Endothelial cell of umbilical vein (primary cell): ENCODE data around the gene RAD1. TPM values are rescaled to one million over a fixed set of nuclear protein-coding genes. Genes with fewer than 3 reads are reported as not detected.

ENCODE experiments used
- BruUV-seq: library from RNA; stranded (reverse); fragments of 400-500 nt; replicated peaks from 2 replicates; lab custom pipeline; 2021; lab: Mats Ljungman, UMichigan
- CTCF ChIA-PET: fragments of 300-600, 350-600 bp; sonication (Branson Sonifier 250); formaldehyde crosslinking; loops from one replicate; lab custom pipeline; 2021; ENCODE audit warnings: antibody characterized with exemption, inconsistent platforms; lab: Charles Lee
- POLR2A ChIA-PET: fragments of 300-600, 350-600 bp; sonication (Branson Sonifier 250); formaldehyde crosslinking; loops from one replicate; lab custom pipeline; 2021; ENCODE audit warnings: antibody characterized with exemption, inconsistent platforms; lab: Charles Lee
- DNase-seq: peaks from one replicate; pipeline ENCODE4 v3.0.0-alpha.2; 2011; ENCODE audit warnings: low read depth, low spot score
- FAIRE-seq: peaks from 2 replicates; lab custom pipeline; 2011; peaks lifted over from hg19 to GRCh38; lab: Jason Lieb, UNC
- H2AFZ ChIP-seq: 2 replicates; pipeline ENCODE4 v1.6.0; 2012; ENCODE audit warnings: low read depth, low read length, control low read depth, inconsistent platforms
- H3K27ac ChIP-seq: 2 replicates; pipeline ENCODE4 v1.5.1; 2011; ENCODE audit warnings: low read depth, mild to moderate bottlenecking, control low read depth, low read length, moderate library complexity; ENCODE audit not compliant: insufficient read depth
- H3K27me3 ChIP-seq, 2 experiments: 2 replicates each; pipeline versions ENCODE4 v1.6.0 to v1.6.1; 2011; ENCODE audit warnings: low read length in 2 of 2, mixed read lengths in 1 of 2; ENCODE audit not compliant: control insufficient read depth in 2 of 2, insufficient read depth in 2 of 2
- H3K36me3 ChIP-seq, 2 experiments: 2 replicates in 1 of 2; 3 replicates in 1 of 2; pipeline ENCODE4 v1.5.1; 2011; ENCODE audit warnings: low read length in 2 of 2, mild to moderate bottlenecking in 1 of 2, moderate library complexity in 1 of 2; ENCODE audit not compliant: control insufficient read depth in 2 of 2, insufficient read depth in 2 of 2; ENCODE audit errors: extremely low read depth in 1 of 2
- H3K4me1 ChIP-seq: 3 replicates; pipeline ENCODE4 v1.5.1; 2011; ENCODE audit warnings: mild to moderate bottlenecking, low read length; ENCODE audit not compliant: control insufficient read depth, insufficient read depth; ENCODE audit errors: extremely low read depth
- H3K4me2 ChIP-seq: 2 replicates; pipeline ENCODE4 v1.6.1; 2011; ENCODE audit warnings: low read length, control low read depth, mixed read lengths; ENCODE audit not compliant: insufficient read depth
- H3K4me3 ChIP-seq, 3 experiments: fragments of 200-600 bp in 1 of 3; sonication (generic), shearing (Covaris generic) in 1 of 3; replicated peaks in 1 of 3; 2 replicates each; pipeline ENCODE4 v1.5.1; 2011 to 2016; ENCODE audit warnings: control low read depth in 3 of 3, low read length in 3 of 3, mild to moderate bottlenecking in 2 of 3, inconsistent platforms in 1 of 3, low read depth in 1 of 3, moderate library complexity in 1 of 3; ENCODE audit not compliant: insufficient read depth in 1 of 3
- H3K79me2 ChIP-seq: 2 replicates; pipeline ENCODE4 v1.6.0; 2012; ENCODE audit warnings: low read length, inconsistent platforms; ENCODE audit not compliant: control insufficient read depth, insufficient read depth
- H3K9ac ChIP-seq: replicated peaks from 2 replicates; pipeline ENCODE3; 2011; ENCODE audit warnings: low read length, control low read depth; ENCODE audit not compliant: insufficient read depth; ENCODE audit errors: extremely low read depth
- H3K9me1 ChIP-seq: replicated peaks from 3 replicates; pipeline ENCODE4 v1.6.0; 2011; ENCODE audit warnings: mild to moderate bottlenecking, low read length; ENCODE audit not compliant: control insufficient read depth, insufficient read depth; ENCODE audit errors: extremely low read depth
- H3K9me3 ChIP-seq: replicated peaks from 2 replicates; pipeline ENCODE4 v1.5.1; 2012; ENCODE audit warnings: low read length, inconsistent platforms; ENCODE audit not compliant: control insufficient read depth, insufficient read depth
- H4K20me1 ChIP-seq: replicated peaks from 2 replicates; pipeline ENCODE3; 2011; ENCODE audit warnings: mild to moderate bottlenecking, low read length; ENCODE audit not compliant: control insufficient read depth, insufficient read depth; ENCODE audit errors: extremely low read depth
- EZH2 ChIP-seq: IDR thresholded peaks from 2 replicates; pipeline ENCODE4 v1.6.1; 2012; ENCODE audit warnings: borderline replicate concordance, low read depth, mild to moderate bottlenecking, moderate library complexity, low read length, inconsistent platforms; ENCODE audit not compliant: severe bottlenecking
- FOS ChIP-seq: IDR thresholded peaks from 2 replicates; pipeline ENCODE4 v1.6.1; 2011; ENCODE audit warnings: mild to moderate bottlenecking, low read length, moderate library complexity, borderline replicate concordance; ENCODE audit not compliant: insufficient read depth
- GATA2 ChIP-seq: IDR thresholded peaks from 2 replicates; pipeline ENCODE4 v1.7.0; 2011; ENCODE audit warnings: low read depth, mild to moderate bottlenecking, moderate library complexity, mixed read lengths, low read length; ENCODE audit not compliant: insufficient read length, insufficient read depth
- JUN ChIP-seq: IDR thresholded peaks from 2 replicates; pipeline ENCODE4 v1.6.1; 2011; ENCODE audit warnings: borderline replicate concordance, low read depth; ENCODE audit not compliant: insufficient read length, insufficient read depth
- MYC ChIP-seq: IDR thresholded peaks from one replicate; pipeline ENCODE4 v1.6.1; 2011; ENCODE audit warnings: mild to moderate bottlenecking, low read depth, low read length
- POLR2A ChIP-seq: IDR thresholded peaks from 2 replicates; pipeline ENCODE4 v1.6.1; 2012; ENCODE audit warnings: low read depth, mild to moderate bottlenecking, control low read depth, low read length
- POLR2AphosphoS5 ChIP-seq: IDR thresholded peaks from 2 replicates; pipeline ENCODE4 v1.6.1; 2012; ENCODE audit warnings: low read depth, mild to moderate bottlenecking, control low read depth, low read length, moderate library complexity; ENCODE audit not compliant: insufficient read depth
- dilution Hi-C: fragments of 300-500 bp; cut with MboI; formaldehyde crosslinking; loops from one replicate; pipeline ENCODE4 v1.15.0; 2019; ENCODE audit warnings: low sequenced_read_pairs; ENCODE audit not compliant: extremely low pct_ligation_motif_present
- intact Hi-C: fragments of 100-400 bp; cut with micrococcal nuclease; formaldehyde crosslinking; loops from one replicate; pipeline ENCODE4 v1.10.0; 2022
- polyA plus RNA-seq, 4 experiments: library from polyadenylated mRNA; depleted of rRNA in 3 of 4; stranded (reverse) in 3 of 4; unstranded in 1 of 4; fragments of >200 nt; gene quantifications; 2 replicates each; pipeline versions ENCODE4 v1.2.1 to v1.2.3, GENCODE V29; 2011 to 2012; ENCODE audit warnings: missing spikeins in 1 of 4
- total RNA-seq: library from RNA; stranded (reverse); gene quantifications from 2 replicates; pipeline ENCODE4 v1.2.3, GENCODE V29; 2021
- TF ChIP-seq, protein P1 (sequence below): IDR thresholded peaks from 2 replicates; pipeline ENCODE4 v1.6.1; 2011; ENCODE audit not compliant: insufficient read depth, insufficient read length
- TF ChIP-seq, protein P2 (sequence below), 2 donors: IDR thresholded peaks; 1 replicate in 1 of 2; 2 replicates in 1 of 2; pipeline ENCODE4 v1.5.1; 2011; ENCODE audit warnings: low read length in 2 of 2, mild to moderate bottlenecking in 2 of 2, moderate library complexity in 2 of 2, control low read depth in 1 of 2, inconsistent platforms in 1 of 2, low read depth in 1 of 2; ENCODE audit not compliant: insufficient read depth in 1 of 2; ENCODE audit errors: extremely low read depth in 1 of 2

Gene RAD1
- total and polyA plus RNA-seq, 2 donors (not counting 3 experiments of a cell fraction or from before 2014, with no cell fraction given), result 10.7 to 22.2 TPM

DNA sequence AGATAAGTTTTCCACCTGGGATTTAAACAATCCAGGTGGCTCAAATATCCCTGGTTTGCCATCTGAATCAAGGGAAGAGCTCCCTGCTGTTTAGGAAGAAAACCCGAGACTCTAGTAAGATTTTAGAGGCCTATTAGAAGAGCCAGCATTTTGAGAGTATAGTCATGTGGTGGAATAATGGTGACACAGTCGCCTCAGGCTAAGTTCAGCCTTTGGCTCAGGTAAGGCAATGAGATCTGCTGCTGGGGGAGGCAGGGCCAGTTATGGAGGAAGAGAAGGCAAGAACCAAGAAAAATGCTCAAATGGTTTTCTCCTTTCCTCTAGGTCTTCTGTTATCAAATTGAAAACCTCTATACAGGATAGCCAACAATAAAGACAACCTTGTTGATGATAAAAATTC lies 16.2 kb downstream of the RAD1 start:
- Histone ChIP-seq H3K4me3 (no peak overlapping the region), H3K36me3 (no peaks in the 10 kb centered on the region), H3K27ac (no peak overlapping the region), H4K20me1 (no peaks in the 10 kb centered on the region), H2AFZ (no peak overlapping the region), H3K27me3 (no peaks in the 10 kb centered on the region), H3K79me2 (no peaks in the 10 kb centered on the region), H3K9me3 (no peaks in the 10 kb centered on the region), H3K9me1 (no peaks in the 10 kb centered on the region), H3K4me2 (no peak overlapping the region), H3K4me1 (no peaks in the 10 kb centered on the region), H3K9ac (no peak overlapping the region)
- intact Hi-C loops, result loop anchor here (2.0 kb wide), 1 partner anchor 242 kb away; the partner anchor contains the start of gene RAI14
- CTCF ChIA-PET, result interaction anchor here (0.9 to 7.2 kb wide), 11 partner anchors 16 to 427 kb away, joined by 3 to 84 read pairs (median 7); partner anchors contain the start of genes BRIX1 and RAD1
- FAIRE-seq (no peak), DNase-seq (no peak)
- dilution Hi-C loops, result no loop called here
- POLR2A ChIA-PET, result no interaction called here
- no TSS peak for BruUV-seq
- TF ChIP-seq POLR2AphosphoS5 (no peak), GATA2 (no peak), MYC (no peak), EZH2 (no peak), FOS (no peak), POLR2A (no peak), JUN (no peak)
- TF ChIP-seq, protein P1, sequence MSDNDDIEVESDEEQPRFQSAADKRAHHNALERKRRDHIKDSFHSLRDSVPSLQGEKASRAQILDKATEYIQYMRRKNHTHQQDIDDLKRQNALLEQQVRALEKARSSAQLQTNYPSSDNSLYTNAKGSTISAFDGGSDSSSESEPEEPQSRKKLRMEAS, result no peak
- TF ChIP-seq, protein P2, sequence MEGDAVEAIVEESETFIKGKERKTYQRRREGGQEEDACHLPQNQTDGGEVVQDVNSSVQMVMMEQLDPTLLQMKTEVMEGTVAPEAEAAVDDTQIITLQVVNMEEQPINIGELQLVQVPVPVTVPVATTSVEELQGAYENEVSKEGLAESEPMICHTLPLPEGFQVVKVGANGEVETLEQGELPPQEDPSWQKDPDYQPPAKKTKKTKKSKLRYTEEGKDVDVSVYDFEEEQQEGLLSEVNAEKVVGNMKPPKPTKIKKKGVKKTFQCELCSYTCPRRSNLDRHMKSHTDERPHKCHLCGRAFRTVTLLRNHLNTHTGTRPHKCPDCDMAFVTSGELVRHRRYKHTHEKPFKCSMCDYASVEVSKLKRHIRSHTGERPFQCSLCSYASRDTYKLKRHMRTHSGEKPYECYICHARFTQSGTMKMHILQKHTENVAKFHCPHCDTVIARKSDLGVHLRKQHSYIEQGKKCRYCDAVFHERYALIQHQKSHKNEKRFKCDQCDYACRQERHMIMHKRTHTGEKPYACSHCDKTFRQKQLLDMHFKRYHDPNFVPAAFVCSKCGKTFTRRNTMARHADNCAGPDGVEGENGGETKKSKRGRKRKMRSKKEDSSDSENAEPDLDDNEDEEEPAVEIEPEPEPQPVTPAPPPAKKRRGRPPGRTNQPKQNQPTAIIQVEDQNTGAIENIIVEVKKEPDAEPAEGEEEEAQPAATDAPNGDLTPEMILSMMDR (IDR thresholded peaks at IDR 0.05; ENCODE audit: extremely low read depth in 1 of 2, insufficient read depth in 1 of 2, low read depth in 1 of 2, low read length in 2 of 2), result no peak
